Middle frontal gyrus (tissue), 1 donor: ENCODE measurements around the gene BPIFB2.

Experiments
- DNase-seq: peaks from one replicate; pipeline ENCODE4 v3.0.0-alpha.2; 2015; ENCODE audit warnings: low spot score; ENCODE audit errors: extremely low spot score

The BPIFB2 gene

GRCh38 chr20:33067806-33068205 lies 60.3 kb downstream of the BPIFB2 start:
- DNase-seq: no peak

GRCh38 chr20:33068251-33068939 lies 60.9 kb downstream of the BPIFB2 start:
- no peak for DNase-seq

DNA sequence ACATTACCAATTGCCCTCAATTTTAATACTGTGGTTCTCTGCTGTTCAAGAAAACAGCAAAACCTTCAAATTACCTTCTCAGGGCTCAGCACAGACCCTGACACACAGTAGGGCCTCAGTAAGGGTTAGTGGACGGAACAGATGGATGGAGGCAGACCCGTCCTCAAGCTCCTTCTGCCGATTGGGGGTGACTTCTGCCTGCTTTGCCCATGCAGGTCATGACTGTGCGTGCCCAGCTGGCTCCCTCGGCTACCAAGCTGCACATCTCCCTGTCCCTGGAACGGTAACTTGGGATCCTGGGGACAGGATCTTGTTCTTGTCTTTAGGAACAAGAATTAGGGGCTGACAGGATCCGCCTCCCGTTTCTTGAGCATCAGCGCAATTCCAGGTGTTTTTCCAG lies 62.2 kb downstream of the BPIFB2 start:
- DNase-seq: no peak

- no peak for DNase-seq
Measured at GRCh38 chr20:33070111-33071053, 62.9 kb downstream of the BPIFB2 start.

GRCh38 chr20:33071198-33071597 lies 63.7 kb downstream of the BPIFB2 start:
- DNase-seq: no peak

GRCh38 chr20:33072362-33072761 lies 64.9 kb downstream of the BPIFB2 start:
- DNase-seq: no peak

DNA sequence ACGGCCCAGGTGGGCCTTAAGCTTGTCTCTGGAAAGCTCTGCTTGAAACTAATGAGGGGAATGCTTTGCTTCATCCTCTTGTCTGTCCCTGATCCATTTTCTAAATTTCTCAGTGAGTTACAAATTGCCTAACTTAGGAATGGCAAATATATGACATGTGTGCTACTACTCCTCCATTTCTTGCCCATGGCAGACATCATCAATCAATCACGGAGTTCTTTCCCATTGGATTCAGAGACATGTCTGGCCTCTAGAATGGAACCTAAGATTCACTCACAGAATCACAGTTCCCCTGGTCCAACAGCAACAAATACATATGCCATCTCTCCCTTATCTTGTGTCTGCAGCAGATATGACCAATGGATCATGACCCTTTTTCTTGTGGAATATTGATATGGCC lies 65.3 kb downstream of the BPIFB2 start:
- DNase-seq: no peak
